ENCODE measurements around the gene ORC4.

- TF ChIP-seq CTCF (IDR thresholded peaks at IDR 0.05) (no peak), POLR2A (IDR thresholded peaks at IDR 0.05) (no peak)
Observed at GRCh38 chr2:148063633-148064032, 43.1 kb upstream of the ORC4 start.
